Measurements from ENCODE around the gene PREPL. TPM values are rescaled to one million over a fixed set of nuclear protein-coding genes. Genes with fewer than 3 reads are reported as not detected.

The PREPL gene
- total and polyA plus RNA-seq, 2 of the 13 experiments (the other 11 are each of a cell fraction or from before 2014, with no cell fraction given) = 19.7 to 34.3 TPM

GRCh38 chr2:44361330-44362206, at the start of gene PREPL, which contains the start of gene CAMKMT (continued):
- no peak for TF ChIP-seq GTF2F1 (IDR thresholded peaks at IDR 0.05; ENCODE audit: low read length)
- no peak for TF ChIP-seq PAF1 (CRISPR knock-in tag; IDR thresholded peaks at IDR 0.05)
- TF ChIP-seq SRF (IDR thresholded peaks at IDR 0.05; ENCODE audit: low read depth, low read length) = no peak
- peak; percentile 100 for TF ChIP-seq YY1 (IDR thresholded peaks at IDR 0.05; ENCODE audit: insufficient read depth, insufficient replicate concordance, low read depth, low read length)
- TF ChIP-seq ZNF7 (CRISPR knock-in tag; IDR thresholded peaks at IDR 0.05) = no peak
- no peak for TF ChIP-seq HNF4G (IDR thresholded peaks at IDR 0.05; ENCODE audit: borderline replicate concordance, low read depth, low read length)
- peak; percentile 31; the same call in 1 of the 2 replicates for TF ChIP-seq HNF4G (CRISPR knock-in tag; IDR thresholded peaks at IDR 0.05; ENCODE audit: borderline replicate concordance, low read depth)
- no peak for TF ChIP-seq HNRNPK (IDR thresholded peaks at IDR 0.05; ENCODE audit: low read depth, low read length, poor library complexity, severe bottlenecking)
- TF ChIP-seq BRD4 (CRISPR knock-in tag; IDR thresholded peaks at IDR 0.05) = peak; percentile 48
- TF ChIP-seq RCOR2 (CRISPR knock-in tag; IDR thresholded peaks at IDR 0.05) = peak; percentile 13; the same call in 1 of the 2 replicates
- TF ChIP-seq SMC3 (IDR thresholded peaks at IDR 0.05; ENCODE audit: low read length) = no peak; the same call in 1 of the 2 replicates
- no peak for TF ChIP-seq PHB2 (IDR thresholded peaks at IDR 0.05; ENCODE audit: partially characterized antibody)
- peak; percentile 99 for TF ChIP-seq DMAP1 (CRISPR knock-in tag; IDR thresholded peaks at IDR 0.05)
- TF ChIP-seq SATB2 (CRISPR knock-in tag; IDR thresholded peaks at IDR 0.05) = no peak
- TF ChIP-seq, protein P1, sequence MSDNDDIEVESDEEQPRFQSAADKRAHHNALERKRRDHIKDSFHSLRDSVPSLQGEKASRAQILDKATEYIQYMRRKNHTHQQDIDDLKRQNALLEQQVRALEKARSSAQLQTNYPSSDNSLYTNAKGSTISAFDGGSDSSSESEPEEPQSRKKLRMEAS (IDR thresholded peaks at IDR 0.05) = peak; percentile 86
- TF ChIP-seq, protein P2, sequence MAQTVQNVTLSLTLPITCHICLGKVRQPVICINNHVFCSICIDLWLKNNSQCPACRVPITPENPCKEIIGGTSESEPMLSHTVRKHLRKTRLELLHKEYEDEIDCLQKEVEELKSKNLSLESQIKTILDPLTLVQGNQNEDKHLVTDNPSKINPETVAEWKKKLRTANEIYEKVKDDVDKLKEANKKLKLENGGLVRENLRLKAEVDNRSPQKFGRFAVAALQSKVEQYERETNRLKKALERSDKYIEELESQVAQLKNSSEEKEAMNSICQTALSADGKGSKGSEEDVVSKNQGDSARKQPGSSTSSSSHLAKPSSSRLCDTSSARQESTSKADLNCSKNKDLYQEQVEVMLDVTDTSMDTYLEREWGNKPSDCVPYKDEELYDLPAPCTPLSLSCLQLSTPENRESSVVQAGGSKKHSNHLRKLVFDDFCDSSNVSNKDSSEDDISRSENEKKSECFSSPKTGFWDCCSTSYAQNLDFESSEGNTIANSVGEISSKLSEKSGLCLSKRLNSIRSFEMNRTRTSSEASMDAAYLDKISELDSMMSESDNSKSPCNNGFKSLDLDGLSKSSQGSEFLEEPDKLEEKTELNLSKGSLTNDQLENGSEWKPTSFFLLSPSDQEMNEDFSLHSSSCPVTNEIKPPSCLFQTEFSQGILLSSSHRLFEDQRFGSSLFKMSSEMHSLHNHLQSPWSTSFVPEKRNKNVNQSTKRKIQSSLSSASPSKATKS (CRISPR knock-in tag; IDR thresholded peaks at IDR 0.05) = no peak
- no peak for TF ChIP-seq MBD4 (IDR thresholded peaks at IDR 0.05; ENCODE audit: borderline replicate concordance, low read length)
- peak; percentile 97 for TF ChIP-seq POLR2AphosphoS5 (IDR thresholded peaks at IDR 0.05; ENCODE audit: low read depth, low read length)
- TF ChIP-seq, protein P3, sequence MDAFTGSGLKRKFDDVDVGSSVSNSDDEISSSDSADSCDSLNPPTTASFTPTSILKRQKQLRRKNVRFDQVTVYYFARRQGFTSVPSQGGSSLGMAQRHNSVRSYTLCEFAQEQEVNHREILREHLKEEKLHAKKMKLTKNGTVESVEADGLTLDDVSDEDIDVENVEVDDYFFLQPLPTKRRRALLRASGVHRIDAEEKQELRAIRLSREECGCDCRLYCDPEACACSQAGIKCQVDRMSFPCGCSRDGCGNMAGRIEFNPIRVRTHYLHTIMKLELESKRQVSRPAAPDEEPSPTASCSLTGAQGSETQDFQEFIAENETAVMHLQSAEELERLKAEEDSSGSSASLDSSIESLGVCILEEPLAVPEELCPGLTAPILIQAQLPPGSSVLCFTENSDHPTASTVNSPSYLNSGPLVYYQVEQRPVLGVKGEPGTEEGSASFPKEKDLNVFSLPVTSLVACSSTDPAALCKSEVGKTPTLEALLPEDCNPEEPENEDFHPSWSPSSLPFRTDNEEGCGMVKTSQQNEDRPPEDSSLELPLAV (CRISPR knock-in tag; conservative IDR thresholded peaks at IDR 0.05; ENCODE audit: low read depth) = no peak
- peak; percentile 86 for TF ChIP-seq ZNF709 (CRISPR knock-in tag; IDR thresholded peaks at IDR 0.05)
- no peak for TF ChIP-seq ZNF75D (CRISPR knock-in tag; IDR thresholded peaks at IDR 0.05; ENCODE audit: borderline replicate concordance)
- peak in 1 of 2 experiments; percentile 100; a peak in 2 of 4 replicates for TF ChIP-seq EP300 (IDR thresholded peaks at IDR 0.05; ENCODE audit: low read depth in 2 of 2, low read length in 2 of 2)
- TF ChIP-seq EP300 (CRISPR knock-in tag; IDR thresholded peaks at IDR 0.05; ENCODE audit: borderline replicate concordance) = peak; percentile 52; the same call in 1 of the 2 replicates
- peak; percentile 59; the same call in 1 of the 2 replicates for TF ChIP-seq ZNF160 (CRISPR knock-in tag; IDR thresholded peaks at IDR 0.05)
- peak; percentile 81 for TF ChIP-seq ZNF143 (CRISPR knock-in tag; IDR thresholded peaks at IDR 0.05)
- peak; percentile 64; the same call in 1 of the 2 replicates for TF ChIP-seq KDM3A (CRISPR knock-in tag; IDR thresholded peaks at IDR 0.05; ENCODE audit: low read depth)
- 0 out of 2 replicates have a peak, but pooled peaks have one; percentile 60 for TF ChIP-seq MAF1 (CRISPR knock-in tag; IDR thresholded peaks at IDR 0.05; ENCODE audit: borderline replicate concordance)
